ENCODE data around the gene DENND1B.

DNA sequence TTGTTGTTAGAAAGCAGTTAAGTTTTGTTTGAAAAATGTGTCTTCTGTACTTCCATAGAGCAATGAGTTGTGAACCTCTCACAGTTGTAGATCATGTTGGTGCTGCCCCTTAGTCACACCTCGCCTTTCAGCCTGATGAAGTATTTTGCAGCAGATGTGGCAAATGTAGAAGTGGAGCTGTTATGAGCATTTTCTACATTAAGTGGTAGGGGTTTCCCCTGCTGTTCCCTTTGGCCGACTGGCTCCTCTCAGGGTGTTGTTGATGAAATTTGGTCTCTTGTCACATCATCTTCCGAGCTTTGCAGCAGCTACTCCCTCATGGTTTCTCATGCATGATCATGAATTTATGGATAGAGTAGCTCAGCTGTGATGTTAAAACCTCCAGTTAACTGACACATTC, 33.6 kb upstream of the DENND1B start:
- TF ChIP-seq, protein P1, sequence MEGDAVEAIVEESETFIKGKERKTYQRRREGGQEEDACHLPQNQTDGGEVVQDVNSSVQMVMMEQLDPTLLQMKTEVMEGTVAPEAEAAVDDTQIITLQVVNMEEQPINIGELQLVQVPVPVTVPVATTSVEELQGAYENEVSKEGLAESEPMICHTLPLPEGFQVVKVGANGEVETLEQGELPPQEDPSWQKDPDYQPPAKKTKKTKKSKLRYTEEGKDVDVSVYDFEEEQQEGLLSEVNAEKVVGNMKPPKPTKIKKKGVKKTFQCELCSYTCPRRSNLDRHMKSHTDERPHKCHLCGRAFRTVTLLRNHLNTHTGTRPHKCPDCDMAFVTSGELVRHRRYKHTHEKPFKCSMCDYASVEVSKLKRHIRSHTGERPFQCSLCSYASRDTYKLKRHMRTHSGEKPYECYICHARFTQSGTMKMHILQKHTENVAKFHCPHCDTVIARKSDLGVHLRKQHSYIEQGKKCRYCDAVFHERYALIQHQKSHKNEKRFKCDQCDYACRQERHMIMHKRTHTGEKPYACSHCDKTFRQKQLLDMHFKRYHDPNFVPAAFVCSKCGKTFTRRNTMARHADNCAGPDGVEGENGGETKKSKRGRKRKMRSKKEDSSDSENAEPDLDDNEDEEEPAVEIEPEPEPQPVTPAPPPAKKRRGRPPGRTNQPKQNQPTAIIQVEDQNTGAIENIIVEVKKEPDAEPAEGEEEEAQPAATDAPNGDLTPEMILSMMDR (conservative IDR thresholded peaks at IDR 0.05 in 1 of 2, IDR thresholded peaks at IDR 0.05 in 1 of 2; ENCODE audit: low read depth in 1 of 2, low read length in 2 of 2), result no peak
- TF ChIP-seq EZH2 (IDR thresholded peaks at IDR 0.05; ENCODE audit: low read length, missing control alignments), result no peak

All from fibroblast of lung (primary cell).